Effector CD8-positive, alpha-beta T cell (primary cell): ENCODE data around the gene STARD8.
"Not testable (repeated sequence)": the region's sequence is repeated elsewhere in the genome, so short reads cannot be mapped to it uniquely, and the experiment has no call there.

Source experiments
- DNase-seq: peaks from one replicate; lab custom pipeline; 2025; lab: John Stamatoyannopoulos, UW

STARD8 gene

GRCh38 chrX:68656473-68656872, 9.0 kb downstream of the STARD8 start:
- not testable (repeated sequence) for DNase-seq

DNA sequence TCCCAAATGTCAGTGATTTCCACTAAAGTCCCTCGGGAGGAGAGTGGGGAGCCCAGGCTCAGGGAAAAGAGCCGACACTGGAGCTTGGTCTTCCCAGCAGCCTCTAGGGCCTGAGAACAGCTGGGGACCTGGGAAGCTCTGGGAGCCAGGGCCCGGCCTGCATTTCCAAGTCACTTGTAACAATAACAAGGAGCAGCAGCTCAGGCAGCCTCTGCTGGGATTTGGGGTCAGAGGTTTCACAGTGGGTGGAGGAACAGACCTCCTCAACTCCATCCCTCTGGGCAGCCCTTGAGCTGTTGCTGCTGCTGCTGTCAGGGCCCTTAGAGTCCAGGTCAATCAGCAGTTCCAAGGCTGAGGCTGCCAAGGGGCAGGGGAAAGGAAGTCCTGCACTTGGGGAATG, 11.1 kb downstream of the STARD8 start:
- DNase-seq, result no peak

- DNase-seq, result no peak
Measured at GRCh38 chrX:68659385-68659784, 11.9 kb downstream of the STARD8 start.

DNA sequence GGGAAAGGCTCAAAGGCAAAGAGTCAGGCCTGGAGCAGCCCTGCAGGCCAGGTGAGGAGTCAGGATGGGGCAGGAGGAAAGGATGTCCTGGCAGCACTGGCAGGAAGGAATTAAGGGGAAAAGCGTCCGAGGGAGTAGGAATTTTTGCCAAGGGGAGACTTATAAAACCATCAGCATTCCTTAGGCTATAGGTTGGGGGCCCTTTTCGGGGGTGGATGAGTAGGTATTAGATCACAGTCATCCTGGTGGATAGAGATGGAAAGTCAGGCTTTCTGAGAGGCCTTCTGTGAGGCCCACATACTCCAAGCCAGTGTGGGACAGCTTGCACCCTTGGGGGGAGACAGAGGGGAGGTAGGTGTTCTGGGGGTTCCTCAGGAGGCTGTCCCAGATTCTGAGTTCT, 12.3 kb downstream of the STARD8 start:
- DNase-seq, result no peak

DNA sequence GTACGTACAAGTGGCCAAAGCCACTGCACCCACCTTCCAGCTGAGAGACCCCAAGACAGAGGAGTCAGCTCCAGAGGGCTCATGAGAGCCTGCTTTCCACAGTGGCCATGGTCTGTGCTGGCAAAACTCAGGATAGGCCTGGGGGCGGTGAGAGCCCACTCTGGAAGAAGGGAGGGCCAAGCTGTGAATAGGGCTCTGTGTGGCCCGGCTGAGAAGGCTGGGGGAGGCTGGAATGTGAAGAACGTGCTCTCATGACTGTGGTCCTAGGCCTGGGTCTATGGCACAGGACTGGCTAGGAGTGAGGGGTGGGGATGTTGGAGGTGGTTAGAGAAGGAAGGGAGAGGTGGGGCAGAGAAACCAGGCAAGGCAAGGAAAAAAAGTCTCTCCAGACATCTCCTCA, 13.3 kb downstream of the STARD8 start:
- no peak for DNase-seq

- DNase-seq, result no peak
Measured at GRCh38 chrX:68665502-68665901, 18.0 kb downstream of the STARD8 start.

GRCh38 chrX:68666580-68666979, 19.1 kb downstream of the STARD8 start:
- no peak for DNase-seq

- no peak for DNase-seq
Measured at GRCh38 chrX:68669094-68669860, 21.8 kb downstream of the STARD8 start.

DNA sequence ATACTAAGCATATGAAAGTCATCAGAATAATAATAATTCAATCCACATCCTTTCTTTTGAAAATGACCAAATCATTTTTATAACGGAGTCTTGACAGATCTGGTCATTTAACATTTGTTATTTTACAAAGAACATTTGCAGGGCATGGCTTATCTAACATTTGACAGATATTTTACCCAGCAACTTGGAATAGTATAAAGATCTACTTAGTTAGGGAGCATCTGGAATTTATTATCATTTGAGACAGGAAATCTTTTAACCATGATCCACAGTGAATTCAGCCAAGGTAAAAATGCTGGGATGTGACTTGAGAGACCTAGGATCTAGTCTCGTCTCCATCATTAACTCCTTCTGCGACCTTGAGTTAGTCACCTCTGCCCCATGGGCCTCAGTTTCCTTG, 22.4 kb downstream of the STARD8 start:
- no peak for DNase-seq

DNA sequence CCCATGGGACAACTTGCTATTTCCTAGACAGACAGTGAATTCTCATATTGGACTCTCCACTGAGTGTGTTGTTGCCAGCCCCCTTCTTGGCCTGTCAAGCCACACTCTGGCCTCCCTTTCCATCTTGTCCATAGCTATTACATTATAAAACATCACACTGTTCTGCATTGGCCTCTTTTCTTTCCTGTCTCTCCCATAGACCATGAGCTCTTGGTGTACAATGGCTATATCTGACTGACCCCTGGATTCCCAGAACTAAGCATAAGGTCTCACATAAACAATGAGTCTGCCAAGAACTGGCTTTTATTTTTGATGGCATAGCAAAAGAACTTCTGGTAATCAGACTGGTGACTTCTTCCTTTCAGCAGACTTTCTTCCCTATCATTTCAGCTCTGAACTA, 23.8 kb downstream of the STARD8 start:
- DNase-seq, result no peak

GRCh38 chrX:68672581-68673318, 25.3 kb downstream of the STARD8 start:
- no peak for DNase-seq

DNA sequence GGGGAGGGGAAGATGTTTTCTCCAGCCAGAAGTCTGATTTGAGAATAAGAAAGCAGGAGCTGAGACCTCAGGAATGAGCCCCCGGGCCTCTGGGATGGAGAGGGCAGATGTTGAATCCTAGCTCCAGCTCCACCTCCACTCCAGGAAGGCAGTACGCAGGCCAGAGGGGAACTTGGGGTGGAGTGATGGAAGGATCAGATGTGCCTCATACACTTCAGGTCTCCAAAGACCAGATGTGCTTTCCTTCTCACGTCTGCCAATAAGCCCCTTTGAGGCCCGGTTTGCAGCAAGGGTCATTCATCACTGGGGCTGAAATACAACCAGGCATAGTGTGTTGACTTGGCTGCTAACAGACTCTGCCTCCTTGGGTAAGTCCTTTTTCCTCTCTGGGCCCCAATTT, 28.1 kb downstream of the STARD8 start:
- no peak for DNase-seq

GRCh38 chrX:68676335-68676734, 28.9 kb downstream of the STARD8 start:
- no peak for DNase-seq

- no peak for DNase-seq
Measured at GRCh38 chrX:68677998-68678397, 30.5 kb downstream of the STARD8 start.

DNA sequence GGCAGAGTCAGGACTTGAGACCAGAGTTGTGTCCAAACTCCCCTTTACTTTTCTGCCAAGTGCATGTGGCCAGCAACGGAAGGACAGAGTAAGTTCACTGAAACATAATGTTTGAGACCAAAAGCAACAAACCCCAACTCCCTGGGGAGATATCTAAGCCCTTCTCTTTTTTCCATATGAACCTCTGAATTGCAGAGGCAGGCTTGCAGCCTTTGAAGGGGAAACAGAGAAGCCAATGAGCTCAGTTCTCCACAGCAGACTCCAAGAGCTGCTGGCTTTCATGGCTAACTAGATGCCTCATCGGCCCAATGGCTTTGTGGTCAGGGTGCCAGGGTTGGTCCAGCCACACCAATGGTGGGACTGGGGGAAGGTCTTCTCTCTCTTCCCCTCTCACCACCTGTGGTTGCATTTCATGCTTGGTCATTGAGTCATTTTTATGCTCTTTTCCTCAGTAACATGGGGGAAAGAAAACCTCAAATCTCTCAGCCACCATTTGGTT, 34.0 kb downstream of the STARD8 start:
- no peak for DNase-seq

DNA sequence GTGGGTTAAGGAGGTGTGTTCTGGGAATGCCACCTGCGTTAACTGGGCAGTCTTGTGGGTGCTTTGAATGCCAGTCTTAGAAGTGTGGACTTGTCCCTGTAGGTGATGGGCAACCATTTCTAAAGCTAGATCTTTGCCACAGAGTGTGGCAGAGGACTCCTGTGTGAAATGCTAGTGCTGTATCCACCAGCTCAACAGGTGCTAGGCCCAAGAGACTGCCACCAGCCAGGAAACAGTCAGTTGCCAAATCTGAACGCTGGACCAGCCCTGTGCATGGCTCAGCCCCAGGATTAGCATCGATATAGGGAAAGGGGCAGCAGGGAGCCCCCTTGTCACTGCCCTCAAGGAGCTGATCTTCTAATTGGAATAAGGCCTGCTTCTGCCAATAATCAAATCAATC, 35.3 kb downstream of the STARD8 start:
- DNase-seq, result no peak

- DNase-seq, result no peak
Measured at GRCh38 chrX:68683580-68683979, 36.1 kb downstream of the STARD8 start.

DNA sequence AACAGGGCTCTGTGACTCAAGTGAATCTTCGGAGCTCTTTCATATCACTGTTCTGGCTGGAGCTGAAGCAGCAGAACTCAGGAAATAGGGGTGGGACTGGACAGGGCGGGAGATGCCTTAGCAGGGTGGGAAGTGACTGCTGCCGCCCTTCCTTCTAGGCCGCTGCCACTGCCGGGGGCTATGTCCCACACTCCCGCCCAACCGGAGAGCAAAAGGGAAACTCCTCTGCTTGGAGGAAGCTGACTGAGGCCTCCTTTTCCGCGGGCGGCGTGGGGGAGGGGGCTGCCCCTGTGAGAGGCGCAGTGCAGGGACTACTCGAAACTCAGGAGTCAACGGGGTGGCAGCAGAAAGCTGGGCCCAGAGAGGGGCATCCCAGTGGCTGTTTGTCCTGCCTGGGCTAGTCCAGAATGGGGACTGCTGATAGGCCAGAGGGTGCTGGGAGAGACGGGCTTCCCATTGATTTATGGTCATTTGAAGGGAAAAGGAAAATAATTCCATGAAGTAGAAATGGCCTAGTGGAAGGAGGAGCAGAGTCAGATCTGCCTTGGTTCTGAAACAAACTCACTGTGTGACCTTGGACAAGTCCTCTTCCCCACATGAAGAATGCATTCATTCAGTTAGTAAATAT, 36.9 kb downstream of the STARD8 start:
- DNase-seq, result no peak

DNA sequence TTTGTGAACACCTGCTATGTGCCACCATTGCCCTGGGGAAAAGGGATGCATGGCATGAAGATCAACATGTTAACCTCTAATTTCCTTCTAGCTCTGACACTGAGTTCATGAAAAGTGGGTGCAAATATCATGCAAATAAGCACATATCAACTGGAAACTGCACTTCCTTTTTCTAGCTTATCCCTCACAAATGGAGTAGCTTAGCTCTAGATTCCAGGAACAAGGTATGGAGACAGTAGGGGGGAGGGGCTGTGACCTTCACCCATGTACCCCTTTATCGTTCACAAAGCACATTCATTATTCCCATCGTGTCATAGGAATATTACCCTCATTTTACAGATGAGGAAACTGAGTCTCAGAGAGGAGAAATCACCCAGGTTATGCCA, 37.4 kb downstream of the STARD8 start:
- no peak for DNase-seq

GRCh38 chrX:68685685-68686084, 38.2 kb downstream of the STARD8 start:
- no peak for DNase-seq

GRCh38 chrX:68686097-68686977, 38.9 kb downstream of the STARD8 start:
- DNase-seq, result no peak

- not testable (repeated sequence) for DNase-seq
Measured at GRCh38 chrX:68688931-68689330, 41.5 kb downstream of the STARD8 start.
